ENCODE data around the gene ENTPD8. TPM values are rescaled to one million over a fixed set of nuclear protein-coding genes. Genes with fewer than 3 reads are reported as not detected.
A peak's percentile ranks its signal among the peaks of the same experiment; 100 is the strongest.

The ENTPD8 gene
- total and polyA plus RNA-seq, 2 of the 13 experiments (the other 11 are each of a cell fraction or from before 2014, with no cell fraction given), result 0.26 to 0.44 TPM

DNA sequence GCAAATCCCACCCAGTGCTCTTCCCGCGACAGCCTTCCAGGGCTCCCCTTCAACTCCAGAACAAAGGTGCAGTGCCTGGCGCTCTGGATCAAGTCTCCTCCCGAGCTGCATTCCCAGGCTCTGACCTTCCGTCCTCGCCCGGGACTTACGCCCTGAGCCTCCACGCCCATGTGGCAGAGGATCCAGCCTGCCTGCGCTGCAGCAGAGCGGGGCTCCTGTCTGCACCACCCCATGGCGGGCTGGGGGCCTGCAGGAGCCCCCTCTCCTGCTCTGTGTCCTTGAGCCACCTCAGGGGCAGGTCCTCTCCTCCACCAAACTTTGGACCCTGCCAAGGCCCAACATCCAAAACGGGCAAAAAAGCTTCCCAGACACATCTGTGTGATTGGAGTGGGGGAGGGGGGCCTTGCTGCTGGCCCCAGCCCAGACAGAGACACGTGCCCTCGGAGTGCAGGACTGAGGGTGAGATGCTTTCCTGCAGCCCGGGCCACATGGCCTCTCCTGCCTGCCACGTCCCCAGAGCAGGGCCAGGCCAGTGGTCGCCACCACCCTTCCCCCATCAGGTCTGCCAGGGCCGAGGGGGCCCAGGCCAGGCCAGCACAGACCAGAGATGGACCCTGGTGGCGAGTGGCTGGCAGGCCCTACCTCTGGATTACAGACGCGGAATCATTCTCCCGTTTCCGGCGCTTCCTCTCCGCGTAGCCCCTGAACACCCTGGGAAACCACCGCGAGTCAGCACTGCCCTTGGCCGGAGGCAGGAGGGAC is 13.6 kb upstream of the ENTPD8 start (continued):
- TF ChIP-seq ZNF646 (CRISPR knock-in tag; IDR thresholded peaks at IDR 0.05) (peak; percentile 60), AKAP8 (CRISPR knock-in tag; IDR thresholded peaks at IDR 0.05) (peak; percentile 98), SOX6 (IDR thresholded peaks at IDR 0.05) (no peak), SOX6 (CRISPR knock-in tag; IDR thresholded peaks at IDR 0.05) (peak; percentile 84), NFYC (CRISPR knock-in tag; IDR thresholded peaks at IDR 0.05) (peak; percentile 60), ZNF709 (CRISPR knock-in tag; IDR thresholded peaks at IDR 0.05) (peak; percentile 91; the same call in 1 of the 2 replicates), RAD51 (IDR thresholded peaks at IDR 0.05; ENCODE audit: borderline replicate concordance) (no peak), PHB2 (IDR thresholded peaks at IDR 0.05; ENCODE audit: partially characterized antibody) (no peak), ZNF567 (CRISPR knock-in tag; IDR thresholded peaks at IDR 0.05; ENCODE audit: borderline replicate concordance) (peak; percentile 68; the same call in 1 of the 2 replicates), SALL2 (CRISPR knock-in tag; IDR thresholded peaks at IDR 0.05) (peak; percentile 81), ZNF788 (CRISPR knock-in tag; IDR thresholded peaks at IDR 0.05; ENCODE audit: borderline replicate concordance) (peak; percentile 81), ZNF512 (CRISPR knock-in tag; IDR thresholded peaks at IDR 0.05) (0 out of 2 replicates have a peak, but pooled peaks have one; percentile 18), MED13 (CRISPR knock-in tag; IDR thresholded peaks at IDR 0.05) (peak; percentile 66; the same call in 1 of the 2 replicates), ZNF547 (CRISPR knock-in tag; IDR thresholded peaks at IDR 0.05) (peak; percentile 74; the same call in 1 of the 2 replicates), EP300 (IDR thresholded peaks at IDR 0.05; ENCODE audit: low read depth in 2 of 2, low read length in 2 of 2) (peak in 1 of 2 experiments; percentile 70; a peak in 2 of 4 replicates), EP300 (CRISPR knock-in tag; IDR thresholded peaks at IDR 0.05; ENCODE audit: borderline replicate concordance) (peak; percentile 84), SRSF1 (optimal IDR thresholded peaks at IDR 0.05; ENCODE audit: low read depth, low read length) (peak; percentile 3), NR2F6 (IDR thresholded peaks at IDR 0.05) (peak; percentile 60), NR2F6 (CRISPR knock-in tag; IDR thresholded peaks at IDR 0.05) (peak; percentile 77), MAFF (IDR thresholded peaks at IDR 0.05; ENCODE audit: low read depth, low read length) (no peak), GTF3A (CRISPR knock-in tag; conservative IDR thresholded peaks at IDR 0.05) (no peak), SP1 (IDR thresholded peaks at IDR 0.05) (no peak), SP1 (CRISPR knock-in tag; IDR thresholded peaks at IDR 0.05) (peak; percentile 14; the same call in 1 of the 2 replicates), ZNF121 (CRISPR knock-in tag; IDR thresholded peaks at IDR 0.05) (0 out of 2 replicates have a peak, but pooled peaks have one; percentile 68), ARHGAP35 (CRISPR knock-in tag; IDR thresholded peaks at IDR 0.05; ENCODE audit: borderline replicate concordance) (peak; percentile 68; the same call in 1 of the 2 replicates)
